Germinal center (tissue), 1 donor: ENCODE measurements around the gene BEST1.
"Not testable (repeated sequence)": the region's sequence is repeated elsewhere in the genome, so short reads cannot be mapped to it uniquely, and the experiment has no call there.

ENCODE experiments used
- DNase-seq: peaks from one replicate; pipeline ENCODE4 v3.0.0; 2012; ENCODE audit warnings: mixed read lengths, low spot score

BEST1 gene

DNA sequence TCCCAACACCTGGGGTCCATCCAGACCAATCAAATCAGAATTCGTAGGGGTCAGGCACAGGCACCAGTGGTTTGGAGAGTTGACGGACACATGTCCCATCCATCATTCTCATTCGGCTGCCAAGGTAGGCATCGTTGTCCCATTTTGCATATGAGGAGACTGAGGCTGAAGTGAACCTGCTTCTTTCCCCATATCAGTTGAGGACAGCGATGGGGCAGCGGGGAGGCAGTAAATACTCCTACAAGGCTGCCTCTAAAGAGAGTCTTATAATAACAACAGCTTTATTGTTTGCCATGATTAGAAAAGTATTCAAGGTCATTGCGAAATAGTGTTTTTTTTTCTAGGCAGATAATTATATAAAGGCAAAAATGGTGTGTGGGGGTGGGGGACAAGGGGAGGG, 1.6 kb upstream of the BEST1 start:
- DNase-seq = no peak

DNA sequence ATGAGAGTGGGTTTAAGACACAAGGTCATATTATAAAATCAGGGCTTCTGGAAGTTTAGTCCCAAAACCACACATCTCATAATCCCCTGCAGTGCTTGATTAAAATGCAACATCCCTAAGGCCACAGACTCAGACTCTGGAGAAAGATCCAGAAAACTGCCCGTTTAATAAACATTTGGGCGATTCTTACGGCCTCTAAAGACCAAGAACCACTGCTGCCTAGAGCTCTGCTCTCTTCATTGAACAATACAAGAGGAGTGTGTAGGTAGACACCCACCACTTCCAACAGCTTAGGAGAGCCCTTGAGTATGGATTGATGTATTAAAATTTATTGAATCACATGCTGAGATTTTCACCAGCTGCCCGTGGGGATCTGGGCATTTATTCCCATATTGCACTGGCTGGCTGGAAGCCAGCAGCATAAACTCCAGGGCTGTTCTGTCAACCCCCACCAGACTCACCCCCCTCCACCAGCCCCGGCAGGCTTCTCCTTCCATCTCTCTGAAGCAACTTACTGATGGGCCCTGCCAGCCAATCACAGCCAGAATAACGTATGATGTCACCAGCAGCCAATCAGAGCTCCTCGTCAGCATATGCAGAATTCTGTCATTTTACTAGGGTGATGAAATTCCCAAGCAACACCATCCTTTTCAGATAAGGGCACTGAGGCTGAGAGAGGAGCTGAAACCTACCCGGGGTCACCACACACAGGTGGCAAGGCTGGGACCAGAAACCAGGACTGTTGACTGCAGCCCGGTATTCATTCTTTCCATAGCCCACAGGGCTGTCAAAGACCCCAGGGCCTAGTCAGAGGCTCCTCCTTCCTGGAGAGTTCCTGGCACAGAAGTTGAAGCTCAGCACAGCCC, 749 bp upstream of the BEST1 start:
- peak; percentile 64 for DNase-seq

- DNase-seq = no peak
Measured at GRCh38 chr11:61951484-61952135, 1.5 kb downstream of the BEST1 start.

GRCh38 chr11:61952882-61953281, 2.7 kb downstream of the BEST1 start:
- no peak for DNase-seq

DNA sequence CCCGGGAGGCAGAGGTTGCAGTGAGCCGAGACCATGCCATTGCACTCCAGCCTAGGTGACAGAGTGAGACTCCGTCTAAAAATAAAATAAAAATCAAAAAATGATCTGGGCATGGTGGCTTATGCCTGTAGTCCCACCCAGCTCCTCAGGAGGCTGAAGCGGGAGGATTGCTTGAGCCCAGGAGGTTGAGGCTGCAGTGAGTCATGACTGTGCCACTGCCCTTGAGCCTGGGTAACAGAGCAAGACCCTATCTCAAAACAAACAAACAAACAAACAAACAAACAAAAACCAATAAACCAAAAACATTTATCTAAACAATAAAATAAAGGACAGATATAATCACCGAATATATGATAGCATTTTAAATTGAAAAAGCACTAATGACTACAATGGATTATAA, 3.5 kb downstream of the BEST1 start:
- DNase-seq = not testable (repeated sequence)

DNA sequence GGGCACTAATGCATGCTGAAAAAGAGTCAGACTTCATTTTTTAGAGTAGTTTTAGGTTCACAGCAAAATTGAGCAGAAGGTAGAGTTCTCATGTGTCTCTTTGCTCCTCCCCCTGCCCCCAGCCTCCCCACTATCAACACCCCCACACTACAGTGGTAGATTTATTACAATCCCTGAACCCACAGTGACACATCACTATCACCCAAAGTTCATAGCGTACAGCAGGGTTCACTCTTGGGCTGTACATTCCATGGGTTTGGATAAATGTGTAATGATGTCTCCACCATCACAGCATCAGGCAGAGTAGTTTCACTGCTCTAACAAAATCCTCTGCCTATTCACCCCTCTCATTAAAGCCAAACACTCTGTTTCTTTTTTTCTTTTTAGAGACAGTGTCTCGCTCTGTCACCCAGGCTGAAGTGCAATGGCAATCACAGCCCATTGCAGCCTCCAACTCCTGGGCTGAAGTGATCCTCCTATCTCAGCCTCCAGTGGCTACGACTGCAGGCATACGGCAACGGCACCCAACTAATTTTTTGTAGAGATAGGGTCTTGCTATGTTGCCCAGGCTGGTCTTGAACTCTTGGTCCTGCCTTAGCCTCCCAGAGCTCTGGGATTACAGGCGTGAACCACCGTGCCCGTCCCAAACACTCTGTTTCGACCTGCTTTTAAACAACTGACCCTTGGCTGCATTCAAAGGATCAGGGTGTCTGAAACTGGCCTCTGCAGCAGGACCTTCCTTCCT, 4.1 kb downstream of the BEST1 start:
- DNase-seq = no peak

GRCh38 chr11:61954851-61955421, 4.8 kb downstream of the BEST1 start:
- no peak for DNase-seq

- DNase-seq = peak; percentile 28
Measured at GRCh38 chr11:61955422-61956135, 5.4 kb downstream of the BEST1 start.

- DNase-seq = no peak
Measured at GRCh38 chr11:61956191-61957020, 6.3 kb downstream of the BEST1 start.

GRCh38 chr11:61957021-61957770, 7.0 kb downstream of the BEST1 start:
- no peak for DNase-seq

DNA sequence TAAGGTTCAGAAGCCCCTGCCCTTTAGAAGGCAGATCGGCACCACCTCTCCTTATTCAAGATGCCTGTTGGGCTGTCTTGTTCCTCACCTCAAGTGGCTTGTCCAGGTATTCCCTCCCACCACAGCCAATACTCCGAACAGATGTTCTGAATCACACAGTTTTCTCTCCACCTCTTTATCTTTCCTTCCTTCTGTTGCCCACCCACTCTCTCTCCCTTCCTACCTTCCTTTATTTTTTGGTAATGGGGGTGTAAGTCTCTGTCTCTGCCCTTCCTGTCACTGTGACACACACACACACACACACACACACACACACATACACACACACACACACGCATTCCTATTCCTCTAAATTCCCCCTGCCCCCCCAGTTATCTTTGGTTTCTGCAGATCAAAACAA, 8.4 kb downstream of the BEST1 start:
- no peak for DNase-seq

- DNase-seq = no peak
Measured at GRCh38 chr11:61959114-61959513, 9.0 kb downstream of the BEST1 start.

DNA sequence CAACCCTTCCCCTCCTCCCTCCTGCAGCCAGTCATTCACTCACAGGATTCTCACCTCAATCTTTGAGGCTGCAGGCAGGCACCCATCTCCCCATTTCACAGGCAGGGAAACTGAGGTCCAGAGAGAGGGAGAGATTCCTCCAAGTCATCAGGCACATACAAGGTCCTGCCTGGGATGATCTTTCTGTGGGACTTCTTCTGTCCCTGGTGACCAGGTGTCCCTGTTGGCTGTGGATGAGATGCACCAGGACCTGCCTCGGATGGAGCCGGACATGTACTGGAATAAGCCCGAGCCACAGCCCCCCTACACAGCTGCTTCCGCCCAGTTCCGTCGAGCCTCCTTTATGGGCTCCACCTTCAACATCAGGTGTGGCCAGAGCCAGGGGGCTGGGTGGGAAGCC, 9.5 kb downstream of the BEST1 start:
- no peak for DNase-seq

DNA sequence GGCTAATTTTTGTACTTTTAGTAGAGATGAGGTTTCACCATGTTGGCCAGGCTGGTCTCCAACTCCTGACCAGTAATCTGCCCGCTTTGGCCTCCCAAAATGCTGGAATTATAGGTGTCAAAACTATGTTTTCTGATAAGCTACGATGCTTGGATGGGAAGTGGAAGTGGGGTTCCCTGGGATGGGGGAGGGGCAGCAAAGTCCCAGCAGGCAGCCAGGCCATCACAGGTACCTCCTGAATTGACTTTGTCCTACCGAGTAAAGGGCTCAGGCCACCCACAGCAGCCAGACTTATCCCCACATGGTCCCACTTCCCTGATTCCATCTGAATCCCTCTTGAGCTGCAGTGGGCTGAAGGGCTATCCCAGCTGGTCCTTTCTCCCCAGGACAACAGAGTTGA, 10.4 kb downstream of the BEST1 start:
- no peak for DNase-seq

GRCh38 chr11:61961570-61962212, 11.5 kb downstream of the BEST1 start:
- no peak for DNase-seq

DNA sequence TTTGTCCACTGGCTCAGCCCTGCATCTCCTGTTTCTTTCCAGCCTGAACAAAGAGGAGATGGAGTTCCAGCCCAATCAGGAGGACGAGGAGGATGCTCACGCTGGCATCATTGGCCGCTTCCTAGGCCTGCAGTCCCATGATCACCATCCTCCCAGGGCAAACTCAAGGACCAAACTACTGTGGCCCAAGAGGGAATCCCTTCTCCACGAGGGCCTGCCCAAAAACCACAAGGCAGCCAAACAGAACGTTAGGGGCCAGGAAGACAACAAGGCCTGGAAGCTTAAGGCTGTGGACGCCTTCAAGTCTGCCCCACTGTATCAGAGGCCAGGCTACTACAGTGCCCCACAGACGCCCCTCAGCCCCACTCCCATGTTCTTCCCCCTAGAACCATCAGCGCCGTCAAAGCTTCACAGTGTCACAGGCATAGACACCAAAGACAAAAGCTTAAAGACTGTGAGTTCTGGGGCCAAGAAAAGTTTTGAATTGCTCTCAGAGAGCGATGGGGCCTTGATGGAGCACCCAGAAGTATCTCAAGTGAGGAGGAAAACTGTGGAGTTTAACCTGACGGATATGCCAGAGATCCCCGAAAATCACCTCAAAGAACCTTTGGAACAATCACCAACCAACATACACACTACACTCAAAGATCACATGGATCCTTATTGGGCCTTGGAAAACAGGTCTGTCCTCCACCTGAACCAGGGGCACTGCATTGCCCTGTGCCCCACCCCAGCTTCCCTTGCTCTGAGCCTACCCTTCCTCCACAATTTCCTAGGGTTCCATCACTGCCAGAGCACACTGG, 12.3 kb downstream of the BEST1 start:
- no peak for DNase-seq

DNA sequence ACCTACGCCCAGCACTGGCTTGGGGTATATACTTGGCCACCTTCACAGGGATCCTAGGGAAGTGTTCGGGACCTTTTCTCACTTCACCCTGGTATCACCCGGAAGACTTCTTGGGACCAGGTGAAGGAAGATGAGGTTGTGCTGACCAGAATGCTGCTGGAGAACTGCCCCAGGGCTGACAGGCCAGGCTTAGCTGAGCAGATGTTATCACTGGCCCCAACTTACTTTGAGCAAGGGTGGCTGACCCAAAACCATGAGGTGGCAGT, 12.8 kb downstream of the BEST1 start:
- no peak for DNase-seq

DNA sequence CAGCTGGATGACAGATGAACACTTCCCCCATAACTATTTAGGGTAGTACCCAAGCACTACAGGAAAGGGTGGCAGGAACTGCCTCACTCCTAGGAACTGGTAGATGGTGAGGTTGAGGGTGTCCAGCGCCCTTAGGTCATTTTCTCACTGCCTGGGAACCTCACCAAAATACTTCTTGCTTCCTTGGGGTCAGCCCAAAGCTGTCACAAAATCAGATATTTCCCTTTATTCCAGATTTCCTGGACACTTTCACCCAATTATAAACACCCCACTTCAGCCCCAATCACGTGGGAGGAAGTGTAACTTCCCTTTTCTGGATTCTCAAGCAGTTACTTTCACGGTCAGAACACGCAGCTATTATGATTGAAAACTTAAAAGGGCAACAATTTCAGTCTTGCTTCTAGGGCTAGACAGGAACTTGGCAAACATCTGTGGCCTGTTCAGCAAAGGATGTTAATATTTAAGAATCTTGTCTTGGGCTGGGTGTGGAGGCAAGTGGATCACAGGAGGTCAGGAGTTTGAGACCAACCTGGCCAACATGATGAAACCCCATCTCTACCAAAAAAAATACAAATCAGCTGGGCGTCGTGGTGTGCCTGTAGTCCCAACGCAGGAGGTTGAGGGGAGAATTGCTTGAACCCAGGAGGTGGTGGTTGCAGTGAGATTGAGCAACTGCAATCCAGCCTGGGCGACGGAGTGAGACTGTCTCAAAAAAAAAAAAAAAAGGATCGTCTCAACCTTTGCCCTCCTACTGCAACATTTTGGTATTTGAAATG, 13.3 kb downstream of the BEST1 start:
- peak; percentile 51 for DNase-seq
